H1 (cell line): ENCODE data around the gene CAPZB. TPM values are rescaled to one million over a fixed set of nuclear protein-coding genes. Genes with fewer than 3 reads are reported as not detected.

Experiments
- CTCF ChIA-PET: fragments of 300-600 bp; sonication (Branson Sonifier 250); formaldehyde crosslinking; loops from one replicate; lab custom pipeline; 2021; ENCODE audit not compliant: partially characterized antibody; lab: Charles Lee
- POLR2A ChIA-PET: fragments of 300-600 bp; sonication (Branson Sonifier 250); formaldehyde crosslinking; loops from one replicate; lab custom pipeline; 2021; ENCODE audit warnings: inconsistent platforms; ENCODE audit not compliant: partially characterized antibody; lab: Charles Lee
- DNase-seq, 2 experiments: peaks; one replicate each; pipeline versions ENCODE4 v3.0.0 to v3.0.0-alpha.2; 2010 to 2022; ENCODE audit warnings: low spot score in 2 of 2, low read depth in 1 of 2, mixed read lengths in 1 of 2
- FAIRE-seq: peaks from 2 replicates; lab custom pipeline; 2011; peaks lifted over from hg19 to GRCh38; lab: Jason Lieb, UNC
- H2AFZ ChIP-seq: 2 replicates; pipeline ENCODE4 v1.8.1; 2012; ENCODE audit warnings: low read length, inconsistent platforms
- H2AK5ac ChIP-seq: 2 replicates; pipeline ENCODE4 v1.6.1; 2013; ENCODE audit warnings: low read depth, low read length
- H2BK120ac ChIP-seq: replicated peaks from 2 replicates; pipeline ENCODE3; 2013; ENCODE audit warnings: low read depth, low read length, inconsistent platforms
- H2BK12ac ChIP-seq: 2 replicates; pipeline ENCODE4 v1.6.1; 2013; ENCODE audit warnings: low read depth, low read length
- H2BK15ac ChIP-seq: 2 replicates; pipeline ENCODE4 v1.6.1; 2013; ENCODE audit warnings: low read length
- H2BK20ac ChIP-seq: 2 replicates; pipeline ENCODE4 v1.6.1; 2013; ENCODE audit warnings: low read length
- H2BK5ac ChIP-seq: 2 replicates; pipeline ENCODE4 v1.6.1; 2013; ENCODE audit warnings: low read depth, low read length
- H3K14ac ChIP-seq: 2 replicates; pipeline ENCODE4 v1.6.1; 2013; ENCODE audit warnings: inconsistent platforms; ENCODE audit not compliant: insufficient read length
- H3K18ac ChIP-seq: 2 replicates; pipeline ENCODE4 v1.6.1; 2013; ENCODE audit warnings: low read length; ENCODE audit errors: extremely low read depth
- H3K23ac ChIP-seq: 2 replicates; pipeline ENCODE4 v1.6.1; 2013; ENCODE audit warnings: inconsistent platforms; ENCODE audit not compliant: insufficient read length
- H3K23me2 ChIP-seq: 2 replicates; pipeline ENCODE4 v1.6.1; 2013; ENCODE audit warnings: low read depth, low read length
- H3K27ac ChIP-seq: 2 replicates; pipeline ENCODE4 v1.6.1; 2011; ENCODE audit warnings: low read depth, low read length, inconsistent platforms
- H3K27me3 ChIP-seq, 4 experiments: replicated peaks in 1 of 4; 1 replicate in 1 of 4; 2 replicates in 3 of 4; pipeline versions ENCODE4 v1.6.1 to v1.8.1; 2011 to 2013; ENCODE audit warnings: low read length in 3 of 4, mild to moderate bottlenecking in 3 of 4, inconsistent platforms in 2 of 4, mixed read lengths in 2 of 4, moderate library complexity in 1 of 4; ENCODE audit not compliant: control insufficient read depth in 3 of 4, insufficient read depth in 3 of 4; ENCODE audit errors: extremely low read depth in 1 of 4
- H3K36me3 ChIP-seq, 4 experiments: 2 replicates each; pipeline versions ENCODE4 v1.6.1 to v1.8.1; 2011 to 2013; ENCODE audit warnings: mild to moderate bottlenecking in 4 of 4, low read length in 3 of 4, moderate library complexity in 2 of 4, control low read depth in 1 of 4, inconsistent platforms in 1 of 4; ENCODE audit not compliant: insufficient read depth in 4 of 4, control insufficient read depth in 2 of 4
- H3K4ac ChIP-seq: replicated peaks from 2 replicates; pipeline ENCODE3; 2013; ENCODE audit warnings: low read length, low read depth, mixed read lengths, inconsistent platforms; ENCODE audit not compliant: insufficient read length
- H3K4me1 ChIP-seq, 4 experiments: replicated peaks in 1 of 4; 1 replicate in 1 of 4; 2 replicates in 3 of 4; pipeline versions ENCODE4 v1.6.1 to v1.8.1; 2011 to 2013; ENCODE audit warnings: low read length in 3 of 4, inconsistent platforms in 2 of 4, mixed read lengths in 1 of 4; ENCODE audit not compliant: insufficient read depth in 4 of 4, control insufficient read depth in 3 of 4
- H3K4me2 ChIP-seq, 2 experiments: 2 replicates each; pipeline versions ENCODE4 v1.6.1 to v1.8.1; 2011 to 2013; ENCODE audit warnings: low read depth in 2 of 2, low read length in 2 of 2, control low read depth in 1 of 2, inconsistent platforms in 1 of 2, mild to moderate bottlenecking in 1 of 2; ENCODE audit not compliant: insufficient read depth in 1 of 2
- H3K4me3 ChIP-seq, 4 experiments: fragments of 200-600, 300-600 bp in 1 of 4; sonication (generic), shearing (Covaris generic), sonication (Bioruptor Twin) in 1 of 4; 2 replicates each; pipeline versions ENCODE4 v1.5.1 to v1.8.1; 2011 to 2016; ENCODE audit warnings: low read length in 4 of 4, low read depth in 3 of 4, control low read depth in 2 of 4, inconsistent platforms in 2 of 4, mild to moderate bottlenecking in 2 of 4, mixed read lengths in 1 of 4, moderate library complexity in 1 of 4; ENCODE audit not compliant: insufficient read depth in 2 of 4; ENCODE audit errors: extremely low read depth in 1 of 4
- H3K56ac ChIP-seq: replicated peaks from 2 replicates; pipeline ENCODE3; 2013; ENCODE audit warnings: low read depth, mild to moderate bottlenecking, mixed read lengths, low read length, inconsistent platforms; ENCODE audit not compliant: insufficient read length
- H3K79me1 ChIP-seq: 2 replicates; pipeline ENCODE4 v1.6.1; 2013; ENCODE audit warnings: low read depth, low read length, control low read depth
- H3K79me2 ChIP-seq, 2 experiments: 2 replicates each; pipeline versions ENCODE4 v1.6.1 to v1.8.1; 2012 to 2013; ENCODE audit warnings: low read length in 2 of 2, mild to moderate bottlenecking in 2 of 2, inconsistent platforms in 1 of 2; ENCODE audit not compliant: insufficient read depth in 2 of 2, control insufficient read depth in 1 of 2
- H3K9ac ChIP-seq, 4 experiments: replicated peaks in 1 of 4; 1 replicate in 1 of 4; 2 replicates in 3 of 4; pipeline versions ENCODE4 v1.6.1 to v1.8.1; 2011 to 2013; ENCODE audit warnings: low read depth in 3 of 4, low read length in 3 of 4, control low read depth in 2 of 4, mild to moderate bottlenecking in 2 of 4, moderate library complexity in 2 of 4, inconsistent platforms in 1 of 4; ENCODE audit errors: extremely low read depth in 1 of 4
- H3K9me3 ChIP-seq, 2 experiments: 2 replicates each; pipeline versions ENCODE4 v1.6.1 to v1.8.1; 2012 to 2013; ENCODE audit warnings: mild to moderate bottlenecking in 2 of 2, moderate library complexity in 2 of 2, control low read depth in 1 of 2, inconsistent platforms in 1 of 2, low read depth in 1 of 2, low read length in 1 of 2, mixed read lengths in 1 of 2; ENCODE audit not compliant: insufficient read depth in 2 of 2
- H4K20me1 ChIP-seq, 2 experiments: replicated peaks in 1 of 2; 2 replicates each; pipeline versions ENCODE3 to v1.8.1; 2011 to 2013; ENCODE audit warnings: inconsistent platforms in 2 of 2, low read length in 2 of 2, mild to moderate bottlenecking in 1 of 2; ENCODE audit not compliant: insufficient read depth in 2 of 2, control insufficient read depth in 1 of 2
- H4K5ac ChIP-seq: 2 replicates; pipeline ENCODE4 v1.6.1; 2013; ENCODE audit warnings: low read length, low read depth, mixed read lengths, inconsistent platforms; ENCODE audit not compliant: insufficient read length
- H4K8ac ChIP-seq: 2 replicates; pipeline ENCODE4 v1.8.0; 2013; ENCODE audit warnings: mild to moderate bottlenecking, moderate library complexity, low read length, inconsistent platforms; ENCODE audit not compliant: insufficient read depth; ENCODE audit errors: extremely low read depth
- H4K91ac ChIP-seq: replicated peaks from 2 replicates; pipeline ENCODE3; 2013; ENCODE audit warnings: low read length, mixed read lengths, inconsistent platforms; ENCODE audit not compliant: insufficient read length
- ATF2 ChIP-seq: IDR thresholded peaks from 2 replicates; pipeline ENCODE4 v1.6.1; 2012; ENCODE audit warnings: low read length, inconsistent platforms
- BACH1 ChIP-seq: IDR thresholded peaks from 2 replicates; pipeline ENCODE4 v1.6.1; 2012; ENCODE audit warnings: low read length, improper control_type of control experiment
- E2F6 ChIP-seq: IDR thresholded peaks from 2 replicates; pipeline ENCODE4 v1.6.1; 2012; ENCODE audit warnings: inconsistent platforms
- EGR1 ChIP-seq: IDR thresholded peaks from 2 replicates; pipeline ENCODE4 v1.6.1; 2011; ENCODE audit warnings: low read depth, low read length, borderline replicate concordance
- GABPA ChIP-seq: IDR thresholded peaks from 2 replicates; pipeline ENCODE4 v1.6.1; 2011; ENCODE audit warnings: mild to moderate bottlenecking, low read length, moderate library complexity, borderline replicate concordance; ENCODE audit not compliant: insufficient read depth
- JUN ChIP-seq: IDR thresholded peaks from 2 replicates; pipeline ENCODE4 v1.6.1; 2011; ENCODE audit warnings: low read depth, mild to moderate bottlenecking, improper control_type of control experiment, low read length
- JUND ChIP-seq: IDR thresholded peaks from 2 replicates; pipeline ENCODE4 v1.6.1; 2011; ENCODE audit warnings: mild to moderate bottlenecking, improper control_type of control experiment, low read length
- POLR2A ChIP-seq, 2 experiments: IDR thresholded peaks; 1 replicate in 1 of 2; 2 replicates in 1 of 2; pipeline ENCODE4 v1.6.1; 2011; ENCODE audit warnings: low read depth in 2 of 2, low read length in 2 of 2, mild to moderate bottlenecking in 2 of 2; ENCODE audit errors: control extremely low read depth in 1 of 2
- RAD21 ChIP-seq, 2 experiments: IDR thresholded peaks in 1 of 2; conservative IDR thresholded peaks in 1 of 2; 2 replicates each; pipeline ENCODE4 v1.6.1; 2011; ENCODE audit warnings: low read depth in 2 of 2, low read length in 2 of 2, improper control_type of control experiment in 1 of 2, inconsistent platforms in 1 of 2, mild to moderate bottlenecking in 1 of 2, moderate library complexity in 1 of 2
- YY1 ChIP-seq: IDR thresholded peaks from 2 replicates; pipeline ENCODE4 v1.6.1; 2011; ENCODE audit warnings: low read depth, mild to moderate bottlenecking, low read length
- WGBS, 2 experiments: shearing (Covaris generic) in 1 of 2; methylation state at CpG; one replicate each; pipeline versions ENCODE4 v1.1.6 to v1.1.7; 2013 to 2015; ENCODE audit warnings: low lambda C conversion rate in 2 of 2, mixed read lengths in 2 of 2, inconsistent platforms in 1 of 2, low coverage in 1 of 2, missing lambda C conversion rate in 1 of 2; ENCODE audit not compliant: insufficient replicate concordance in 2 of 2, insufficient coverage in 1 of 2, insufficient read length in 1 of 2; ENCODE audit errors: extremely low coverage in 1 of 2, missing lambda C conversion rate in 1 of 2; 5-methylcytosine and 5-hydroxymethylcytosine counted together
- polyA plus RNA-seq, 7 experiments: library from polyadenylated mRNA; depleted of rRNA in 3 of 7; stranded (reverse) in 5 of 7; unstranded in 2 of 7; fragments of >200 nt in 5 of 7; fragments of 200-250 nt in 2 of 7; gene quantifications; 1 replicate in 5 of 7; 2 replicates in 1 of 7; 4 replicates in 1 of 7; pipeline versions ENCODE4 v1.2.1 to v1.2.3, GENCODE V29; 2011 to 2013; ENCODE audit warnings: missing spikeins in 2 of 7, mixed read lengths in 2 of 7
- total RNA-seq: library from RNA; stranded (reverse); fragmentation: NEBNext Ultra II Directional; extraction: Animal tissue kit (Norgen Biotek cat#: 25700); gene quantifications from 2 replicates; pipeline ENCODE4 v1.2.1, GENCODE V29; 2021

CAPZB gene
- total and polyA plus RNA-seq, 2 of the 8 experiments (the other 6 are each of a cell fraction or from before 2014, with no cell fraction given), result 162 to 371 TPM

DNA sequence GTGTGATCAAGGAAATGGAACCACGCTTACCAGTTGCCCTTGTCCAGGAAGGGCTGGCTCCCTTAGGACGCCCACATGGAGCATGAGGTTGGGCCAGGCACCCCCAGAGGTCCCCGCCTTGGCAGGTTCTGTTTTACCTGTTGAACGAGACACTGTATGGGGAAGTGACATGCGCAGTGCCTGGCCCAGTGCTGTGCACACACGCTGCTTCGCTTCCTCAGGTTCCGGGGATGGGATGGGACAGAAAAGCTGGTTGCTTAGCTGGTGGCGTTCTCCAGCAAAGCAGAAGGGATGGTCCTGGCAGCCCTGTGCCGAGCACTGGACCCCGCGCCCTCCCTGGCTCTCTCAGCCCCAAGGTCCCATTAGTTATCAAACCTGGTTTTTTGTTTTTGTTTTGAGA, 152.5 kb downstream of the CAPZB start:
- no peak overlapping the region for H3K9ac ChIP-seq
- H2AFZ ChIP-seq, result no peak overlapping the region
- no peak overlapping the region for H3K14ac ChIP-seq
- H3K23me2 ChIP-seq, result no peaks in the 10 kb centered on the region
- no peak overlapping the region for H2BK15ac ChIP-seq
- H4K8ac ChIP-seq, result no peak overlapping the region
- no peak overlapping the region for H4K91ac ChIP-seq
- H3K79me1 ChIP-seq, result no peaks in the 10 kb centered on the region; the same call in 1 of the 2 replicates
- no peak overlapping the region for H3K4me3 ChIP-seq
- H3K4me1 ChIP-seq, result peaks cover 0 to 2% (median 0%) of the 10 kb centered on the region in 4 experiments; a peak in 1 of 7 replicates
- no peak overlapping the region for H3K23ac ChIP-seq
- H3K27me3 ChIP-seq, result no peaks in the 10 kb centered on the region
- 93% methylated on average over 12 of the region's 12 CpGs; no CpG with 5 or more reads in 1 of the 2 experiments for WGBS, 2 experiments
- H2BK120ac ChIP-seq, result no peak overlapping the region
- FAIRE-seq, result no peak
- no peaks in the 10 kb centered on the region for H3K9me3 ChIP-seq
- no peak overlapping the region for H2BK5ac ChIP-seq
- peaks cover 0 to 3% of the 10 kb centered on the region in 2 experiments for H4K20me1 ChIP-seq
- H4K5ac ChIP-seq, result no peak overlapping the region
- ChIA-PET POLR2A (interaction anchor here (13.3 kb wide), 1 partner anchor 16 kb away, joined by 143 read pairs; the partner anchor contains the start of genes AKR7A2 and SLC66A1), CTCF (interaction anchor here (0.8 to 1.5 kb wide), 5 partner anchors 8 to 249 kb away, joined by 3 read pairs; no protein-coding TSS in a partner anchor)
- no peaks in the 10 kb centered on the region for H3K79me2 ChIP-seq
- no peak overlapping the region for H3K4ac ChIP-seq
- DNase-seq, result no peak
- no peak overlapping the region for H3K18ac ChIP-seq
- no peak overlapping the region for H2AK5ac ChIP-seq
- H3K36me3 ChIP-seq, result peaks cover 0 to 3% (median under 1%) of the 10 kb centered on the region in 4 experiments; a peak in 2 of 8 replicates
- no peak overlapping the region for H3K27ac ChIP-seq
- no peak overlapping the region for H3K4me2 ChIP-seq
- no peak for TF ChIP-seq E2F6
- TF ChIP-seq ATF2, result no peak
- no peak for TF ChIP-seq GABPA
- TF ChIP-seq BACH1, result no peak
- TF ChIP-seq JUN, result no peak
- TF ChIP-seq JUND, result no peak
- no peak for TF ChIP-seq RAD21 (IDR thresholded peaks at IDR 0.05 in 1 of 2, conservative IDR thresholded peaks at IDR 0.05 in 1 of 2; ENCODE audit: low read depth in 2 of 2, low read length in 2 of 2)
- TF ChIP-seq YY1, result no peak
- no peak for TF ChIP-seq EGR1
- no peak for TF ChIP-seq POLR2A (IDR thresholded peaks at IDR 0.05; ENCODE audit: control extremely low read depth in 1 of 2, low read depth in 2 of 2, low read length in 2 of 2)
- H2BK20ac ChIP-seq, result no peak overlapping the region
- no peak overlapping the region for H3K56ac ChIP-seq
- no peak overlapping the region for H2BK12ac ChIP-seq
